Neural cell (in vitro differentiated cells): ENCODE data around the gene KRTAP5-4. TPM values are rescaled to one million over a fixed set of nuclear protein-coding genes. Genes with fewer than 3 reads are reported as not detected.
A peak's percentile ranks its signal among the peaks of the same experiment; 100 is the strongest.

Source experiments
- H2AFZ ChIP-seq: fragments of 200-600, 300-800 bp; sonication (generic), shearing (Covaris generic); 2 replicates; pipeline ENCODE4 v1.6.0; 2014; ENCODE audit warnings: low read depth, mild to moderate bottlenecking, antibody characterized with exemption, low read length, moderate library complexity
- H3F3A ChIP-seq: fragments of 200-600 bp; shearing (Covaris generic); 2 replicates; pipeline ENCODE4 v1.6.1; 2016; ENCODE audit warnings: mild to moderate bottlenecking, moderate library complexity, mixed read lengths, antibody characterized with exemption, low read length; ENCODE audit not compliant: insufficient read depth, poor library complexity, severe bottlenecking
- H3K27ac ChIP-seq: fragments of 200-600, 300-800 bp; sonication (generic), shearing (Covaris generic); 2 replicates; pipeline ENCODE4 v1.5.1; 2014; ENCODE audit warnings: mild to moderate bottlenecking, low read length, moderate library complexity
- H3K27me3 ChIP-seq: fragments of 300-800, 200-600 bp; sonication (generic), shearing (Covaris generic); 2 replicates; pipeline ENCODE4 v1.6.0; 2014; ENCODE audit warnings: mild to moderate bottlenecking, low read depth, low read length, moderate library complexity; ENCODE audit not compliant: insufficient read depth
- H3K36me3 ChIP-seq: fragments of 300-800, 200-600 bp; sonication (generic), shearing (Covaris generic); 2 replicates; pipeline ENCODE4 v1.5.1; 2014; ENCODE audit warnings: mild to moderate bottlenecking, antibody characterized with exemption, low read length, moderate library complexity; ENCODE audit not compliant: insufficient read depth
- H3K4me2 ChIP-seq: fragments of 300-800, 200-600 bp; sonication (generic), shearing (Covaris generic); 2 replicates; pipeline ENCODE4 v1.6.0; 2014; ENCODE audit warnings: mild to moderate bottlenecking, low read length
- H3K4me3 ChIP-seq: fragments of 300-800, 200-600 bp; sonication (generic), shearing (Covaris generic); 2 replicates; pipeline ENCODE4 v1.5.1; 2014; ENCODE audit warnings: mild to moderate bottlenecking, low read length, moderate library complexity
- H3K79me2 ChIP-seq: fragments of 200-600 bp; shearing (Covaris generic); replicated peaks from 2 replicates; pipeline ENCODE4 v1.6.0; 2014; ENCODE audit warnings: mild to moderate bottlenecking, low read length, moderate library complexity; ENCODE audit not compliant: insufficient read depth
- H3K9ac ChIP-seq: fragments of 300-800, 200-600 bp; sonication (generic), shearing (Covaris generic); 2 replicates; pipeline ENCODE4 v1.6.1; 2016; ENCODE audit warnings: mild to moderate bottlenecking, low read length, mixed read lengths
- H3K9me2 ChIP-seq: fragments of 200-600 bp; shearing (Covaris generic); 2 replicates; pipeline ENCODE4 v1.6.1; 2016; ENCODE audit warnings: mild to moderate bottlenecking, low read length, mixed read lengths; ENCODE audit not compliant: insufficient read depth
- H3K9me3 ChIP-seq: fragments of 200-600, 300-800 bp; sonication (generic), shearing (Covaris generic); 2 replicates; pipeline ENCODE4 v1.6.1; 2016; ENCODE audit warnings: mild to moderate bottlenecking, mixed run types, low read length, moderate library complexity, mixed read lengths
- H4K20me1 ChIP-seq: fragments of 200-600 bp; shearing (Covaris generic); 2 replicates; pipeline ENCODE4 v1.6.1; 2016; ENCODE audit warnings: mild to moderate bottlenecking, mixed run types; ENCODE audit not compliant: insufficient read depth
- CTCF ChIP-seq: fragments of 450-650 bp; IDR thresholded peaks from 2 replicates; pipeline ENCODE4 v1.5.1; 2014; ENCODE audit warnings: antibody characterized with exemption, mild to moderate bottlenecking, moderate library complexity; ENCODE audit not compliant: poor library complexity, severe bottlenecking
- EP300 ChIP-seq: fragments of 450-650 bp; conservative IDR thresholded peaks from 2 replicates; pipeline ENCODE4 v1.6.1; 2014; ENCODE audit warnings: antibody characterized with exemption, mild to moderate bottlenecking, moderate library complexity; ENCODE audit not compliant: poor library complexity, severe bottlenecking
- EZH2 ChIP-seq: fragments of 200-600, 300-800 bp; shearing (Covaris generic), sonication (generic); IDR thresholded peaks from 2 replicates; pipeline ENCODE4 v1.6.1; 2014; ENCODE audit warnings: antibody characterized with exemption, low read length, borderline replicate concordance, mild to moderate bottlenecking; ENCODE audit not compliant: insufficient read depth, poor library complexity, severe bottlenecking
- MXI1 ChIP-seq: fragments of 450-650 bp; conservative IDR thresholded peaks from 2 replicates; pipeline ENCODE4 v1.6.1; 2014; ENCODE audit warnings: antibody characterized with exemption, mild to moderate bottlenecking; ENCODE audit not compliant: poor library complexity, severe bottlenecking
- POLR2AphosphoS5 ChIP-seq: IDR thresholded peaks from 2 replicates; pipeline ENCODE4 v1.6.1; 2012
- RAD21 ChIP-seq: fragments of 450-650 bp; conservative IDR thresholded peaks from 2 replicates; pipeline ENCODE4 v1.6.1; 2014; ENCODE audit warnings: antibody characterized with exemption, mild to moderate bottlenecking, moderate library complexity
- SMC3 ChIP-seq: fragments of 450-650 bp; conservative IDR thresholded peaks from 2 replicates; pipeline ENCODE4 v1.6.1; 2014; ENCODE audit warnings: antibody characterized with exemption, mild to moderate bottlenecking, moderate library complexity; ENCODE audit not compliant: poor library complexity
- TAF1 ChIP-seq: IDR thresholded peaks from 2 replicates; pipeline ENCODE4 v1.6.1; 2012; ENCODE audit warnings: low read depth
- polyA plus RNA-seq: library from polyadenylated mRNA; depleted of rRNA; stranded (reverse); fragments of >200 nt; gene quantifications from 2 replicates; pipeline ENCODE4 v1.2.3, GENCODE V29; 2014
- TF ChIP-seq, protein P1 (sequence below): IDR thresholded peaks from 2 replicates; pipeline ENCODE4 v1.6.1; 2012; ENCODE audit warnings: borderline replicate concordance

KRTAP5-4 gene
- polyA plus RNA-seq, 1 donor from 2014 or later: not detected

DNA sequence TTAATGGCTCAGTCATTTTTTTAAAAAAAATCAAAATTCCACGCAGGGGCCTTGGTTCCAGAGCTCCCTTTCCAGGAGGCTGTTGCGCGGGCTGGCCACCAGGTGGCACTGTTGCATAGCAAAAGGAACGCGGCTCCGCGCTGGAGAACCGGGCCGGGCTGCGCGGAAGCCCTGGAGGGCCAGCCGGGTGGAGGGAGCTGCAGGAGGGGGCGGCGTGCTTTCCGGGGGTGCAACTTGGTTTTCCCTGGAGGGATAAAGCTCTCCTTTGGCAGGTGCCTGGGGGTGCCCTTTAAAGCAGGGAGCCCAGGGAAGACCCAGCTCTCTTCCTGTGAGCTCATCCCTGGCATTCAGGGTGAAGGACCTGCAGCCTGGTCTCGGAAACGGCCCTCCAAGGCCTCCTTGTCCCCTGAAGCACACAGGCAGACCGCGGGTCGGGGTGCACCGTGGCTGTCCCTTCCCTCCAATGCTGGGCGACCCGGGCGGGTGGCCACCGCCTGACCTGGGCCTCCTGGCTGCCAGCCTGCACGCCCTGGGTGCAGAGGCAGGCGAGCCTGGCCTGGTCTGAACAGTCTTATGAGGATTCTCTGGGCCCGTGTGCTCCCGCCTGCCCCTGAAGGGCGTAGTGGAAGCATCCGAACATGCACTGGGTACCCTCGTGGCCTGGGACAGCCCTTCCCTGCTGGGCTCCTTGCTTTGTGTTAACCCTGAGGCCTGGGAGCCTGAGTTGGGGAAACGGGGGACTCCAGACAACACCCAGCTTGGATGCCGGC lies 31.0 kb upstream of the KRTAP5-4 start:
- Histone ChIP-seq H3K9ac (peak overlapping the region; percentile 6), H4K20me1 (no peaks in the 10 kb centered on the region), H3K36me3 (no peaks in the 10 kb centered on the region), H3K79me2 (no peaks in the 10 kb centered on the region), H3K9me2 (no peaks in the 10 kb centered on the region), H3K4me2 (no peak overlapping the region), H3F3A (no peaks in the 10 kb centered on the region), H3K27ac (no peak overlapping the region), H2AFZ (peak overlapping the region; percentile 0), H3K9me3 (no peaks in the 10 kb centered on the region), H3K4me3 (no peak overlapping the region), H3K27me3 (no peaks in the 10 kb centered on the region)
- TF ChIP-seq POLR2AphosphoS5 (no peak), TAF1 (no peak), EZH2 (no peak), EP300 (no peak), SMC3 (peak; percentile 99), CTCF (peak; percentile 99), MXI1 (peak; percentile 36), RAD21 (peak; percentile 99)
- TF ChIP-seq, protein P1, sequence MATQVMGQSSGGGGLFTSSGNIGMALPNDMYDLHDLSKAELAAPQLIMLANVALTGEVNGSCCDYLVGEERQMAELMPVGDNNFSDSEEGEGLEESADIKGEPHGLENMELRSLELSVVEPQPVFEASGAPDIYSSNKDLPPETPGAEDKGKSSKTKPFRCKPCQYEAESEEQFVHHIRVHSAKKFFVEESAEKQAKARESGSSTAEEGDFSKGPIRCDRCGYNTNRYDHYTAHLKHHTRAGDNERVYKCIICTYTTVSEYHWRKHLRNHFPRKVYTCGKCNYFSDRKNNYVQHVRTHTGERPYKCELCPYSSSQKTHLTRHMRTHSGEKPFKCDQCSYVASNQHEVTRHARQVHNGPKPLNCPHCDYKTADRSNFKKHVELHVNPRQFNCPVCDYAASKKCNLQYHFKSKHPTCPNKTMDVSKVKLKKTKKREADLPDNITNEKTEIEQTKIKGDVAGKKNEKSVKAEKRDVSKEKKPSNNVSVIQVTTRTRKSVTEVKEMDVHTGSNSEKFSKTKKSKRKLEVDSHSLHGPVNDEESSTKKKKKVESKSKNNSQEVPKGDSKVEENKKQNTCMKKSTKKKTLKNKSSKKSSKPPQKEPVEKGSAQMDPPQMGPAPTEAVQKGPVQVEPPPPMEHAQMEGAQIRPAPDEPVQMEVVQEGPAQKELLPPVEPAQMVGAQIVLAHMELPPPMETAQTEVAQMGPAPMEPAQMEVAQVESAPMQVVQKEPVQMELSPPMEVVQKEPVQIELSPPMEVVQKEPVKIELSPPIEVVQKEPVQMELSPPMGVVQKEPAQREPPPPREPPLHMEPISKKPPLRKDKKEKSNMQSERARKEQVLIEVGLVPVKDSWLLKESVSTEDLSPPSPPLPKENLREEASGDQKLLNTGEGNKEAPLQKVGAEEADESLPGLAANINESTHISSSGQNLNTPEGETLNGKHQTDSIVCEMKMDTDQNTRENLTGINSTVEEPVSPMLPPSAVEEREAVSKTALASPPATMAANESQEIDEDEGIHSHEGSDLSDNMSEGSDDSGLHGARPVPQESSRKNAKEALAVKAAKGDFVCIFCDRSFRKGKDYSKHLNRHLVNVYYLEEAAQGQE: no peak

DNA sequence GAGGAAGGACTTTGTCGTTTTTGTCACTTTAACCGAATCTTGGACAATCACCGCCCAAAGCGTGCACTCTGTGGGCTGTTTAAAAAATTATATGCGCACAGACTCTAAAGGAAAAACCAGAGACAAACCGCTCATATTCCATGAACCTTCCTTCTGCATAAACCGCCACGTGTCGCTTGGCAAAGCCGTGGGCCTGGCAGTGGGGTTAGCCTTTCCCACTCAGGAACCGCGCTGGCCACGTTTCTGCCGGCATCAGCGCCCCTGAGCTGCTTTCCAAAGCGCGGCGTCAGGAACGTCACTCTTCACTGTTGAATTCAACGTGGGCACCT lies 30.5 kb upstream of the KRTAP5-4 start:
- Histone ChIP-seq H3K9me3 (no peaks in the 10 kb centered on the region), H3K9me2 (no peaks in the 10 kb centered on the region), H3K4me2 (no peak overlapping the region), H3K36me3 (no peaks in the 10 kb centered on the region), H3K27me3 (no peaks in the 10 kb centered on the region), H3F3A (no peaks in the 10 kb centered on the region), H4K20me1 (no peaks in the 10 kb centered on the region), H3K9ac (no peak overlapping the region), H3K79me2 (no peaks in the 10 kb centered on the region), H2AFZ (no peak overlapping the region), H3K27ac (no peak overlapping the region), H3K4me3 (no peak overlapping the region)
- TF ChIP-seq, protein P1: no peak
- TF ChIP-seq MXI1 (no peak), TAF1 (no peak), EZH2 (no peak)
